CD4-positive, alpha-beta T cell treated with Interferon gamma for 1 hour (primary cell): Measurements from ENCODE around the gene TMEM52.
"Not testable (repeated sequence)": the region's sequence is repeated elsewhere in the genome, so short reads cannot be mapped to it uniquely, and the experiment has no call there.

ENCODE experiments used
- DNase-seq: peaks from one replicate; pipeline ENCODE4 v3.0.0-alpha.2; 2020

Gene TMEM52

GRCh38 chr1:1945782-1946393 is 26.8 kb upstream of the TMEM52 start:
- DNase-seq = no peak

GRCh38 chr1:1943834-1944570 is 24.9 kb upstream of the TMEM52 start:
- peak; percentile 39 for DNase-seq

- no peak for DNase-seq
Observed at GRCh38 chr1:1942753-1943656, 23.9 kb upstream of the TMEM52 start.

GRCh38 chr1:1941868-1942752 is 23.0 kb upstream of the TMEM52 start:
- DNase-seq = no peak

GRCh38 chr1:1941211-1941841 is 22.2 kb upstream of the TMEM52 start:
- DNase-seq = no peak

- DNase-seq = no peak
Observed at GRCh38 chr1:1940123-1940425, 21.0 kb upstream of the TMEM52 start.

GRCh38 chr1:1939296-1940122 is 20.4 kb upstream of the TMEM52 start:
- no peak for DNase-seq

- no peak for DNase-seq
Observed at GRCh38 chr1:1938613-1939295, 19.7 kb upstream of the TMEM52 start.

GRCh38 chr1:1938276-1938573 is 19.1 kb upstream of the TMEM52 start:
- DNase-seq = no peak

GRCh38 chr1:1937549-1938275 is 18.6 kb upstream of the TMEM52 start:
- no peak for DNase-seq

GRCh38 chr1:1937061-1937460 is 18.0 kb upstream of the TMEM52 start:
- no peak for DNase-seq

- DNase-seq = not testable (repeated sequence)
Observed at GRCh38 chr1:1934848-1935247, 15.8 kb upstream of the TMEM52 start.

GRCh38 chr1:1929639-1930545 is 10.8 kb upstream of the TMEM52 start:
- no peak for DNase-seq

- no peak for DNase-seq
Observed at GRCh38 chr1:1929102-1929638, 10.1 kb upstream of the TMEM52 start.

- DNase-seq = no peak
Observed at GRCh38 chr1:1928231-1929101, 9.4 kb upstream of the TMEM52 start.

GRCh38 chr1:1927751-1928150 is 8.7 kb upstream of the TMEM52 start:
- DNase-seq = no peak

- no peak for DNase-seq
Observed at GRCh38 chr1:1926886-1927660, 8.0 kb upstream of the TMEM52 start.
